Calu3 (cell line): ENCODE measurements around the gene ARMH1. TPM values are rescaled to one million over a fixed set of nuclear protein-coding genes. Genes with fewer than 3 reads are reported as not detected.

Source experiments
- BruUV-seq: library from RNA; stranded (reverse); fragments of 400-500 nt; replicated peaks from 2 replicates; lab custom pipeline; 2021; lab: Mats Ljungman, UMichigan
- CTCF ChIA-PET: fragments of 300-600 bp; sonication (Branson Sonifier 250); formaldehyde crosslinking; loops from one replicate; lab custom pipeline; 2022; ENCODE audit warnings: antibody characterized with exemption; lab: Charles Lee
- DNase-seq: peaks from one replicate; pipeline ENCODE4 v3.0.0; 2022
- H3K27ac Mint-ChIP-seq: one replicate; pipeline ENCODE4 v1.8.0; 2022; ENCODE audit warnings: mixed read lengths; ENCODE audit not compliant: unreplicated experiment
- H3K27me3 Mint-ChIP-seq: one replicate; pipeline ENCODE4 v1.8.0; 2022; ENCODE audit warnings: mixed read lengths; ENCODE audit not compliant: unreplicated experiment
- H3K36me3 Mint-ChIP-seq: one replicate; pipeline ENCODE4 v1.8.0; 2022; ENCODE audit warnings: mild to moderate bottlenecking, moderate library complexity, mixed read lengths; ENCODE audit not compliant: insufficient read depth, unreplicated experiment
- H3K4me1 Mint-ChIP-seq: one replicate; pipeline ENCODE4 v1.8.0; 2022; ENCODE audit warnings: mild to moderate bottlenecking, low read depth, mixed read lengths; ENCODE audit not compliant: unreplicated experiment
- H3K4me3 Mint-ChIP-seq: one replicate; pipeline ENCODE4 v1.8.0; 2022; ENCODE audit warnings: mild to moderate bottlenecking, low read depth, moderate library complexity, mixed read lengths; ENCODE audit not compliant: unreplicated experiment
- H3K9me3 Mint-ChIP-seq: one replicate; pipeline ENCODE4 v1.8.0; 2022; ENCODE audit warnings: low read depth, mixed read lengths; ENCODE audit not compliant: unreplicated experiment
- CTCF ChIP-seq: fragments of 200-600 bp; IDR thresholded peaks from one replicate; pipeline ENCODE4 v1.8.0; 2022; ENCODE audit warnings: antibody characterized with exemption; ENCODE audit not compliant: unreplicated experiment
- intact Hi-C: fragments of 100-400 bp; cut with micrococcal nuclease; formaldehyde crosslinking; loops from one replicate; pipeline ENCODE4 v1.10.0; 2022; ENCODE audit not compliant: unreplicated experiment
- total RNA-seq: library from RNA; stranded (reverse); gene quantifications from 2 replicates; pipeline ENCODE4 v1.2.3, GENCODE V29; 2022

Gene ARMH1
- total RNA-seq, 1 experiment from 2014 or later: 5.8 TPM

- no TSS peak for BruUV-seq
- Mint-ChIP-seq H3K9me3 (no peaks in the 10 kb centered on the region), H3K27me3 (no peaks in the 10 kb centered on the region), H3K27ac (no peak overlapping the region), H3K4me3 (no peak overlapping the region), H3K4me1 (peaks cover 16% of the 10 kb centered on the region), H3K36me3 (peaks cover 5% of the 10 kb centered on the region)
- no peak for DNase-seq
- intact Hi-C loops: no loop called here
- no peak for TF ChIP-seq CTCF
- CTCF ChIA-PET: no interaction called here
These were observed 10.0 kb downstream of the ARMH1 start for GRCh38 chr1:44684525-44684924.

DNA sequence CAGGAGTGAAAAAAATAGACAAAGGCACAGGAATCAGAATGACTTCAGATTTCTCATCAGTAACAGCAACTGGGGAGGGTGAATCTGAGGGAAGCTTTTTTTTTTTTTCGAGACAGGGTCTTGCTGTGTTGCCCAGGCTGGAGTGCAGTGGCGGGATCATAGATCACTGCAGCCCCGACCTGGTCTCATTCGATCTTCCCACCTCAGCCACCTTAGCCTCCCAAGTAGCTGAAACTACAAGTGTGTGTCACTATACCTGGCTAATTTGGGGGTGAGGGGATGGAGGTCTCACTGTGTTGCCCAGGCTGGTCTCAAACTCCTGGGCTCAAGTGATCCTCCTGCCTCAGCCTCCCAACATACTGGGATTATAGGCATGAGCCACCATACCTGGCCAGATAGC is 10.7 kb downstream of the ARMH1 start:
- no peak overlapping the region for H3K4me3 Mint-ChIP-seq
- peaks cover 5% of the 10 kb centered on the region for H3K36me3 Mint-ChIP-seq
- DNase-seq: no peak
- no peak for TF ChIP-seq CTCF
- no peak overlapping the region for H3K27ac Mint-ChIP-seq
- no peaks in the 10 kb centered on the region for H3K27me3 Mint-ChIP-seq
- H3K4me1 Mint-ChIP-seq: peaks cover 16% of the 10 kb centered on the region
- H3K9me3 Mint-ChIP-seq: no peaks in the 10 kb centered on the region
- no TSS peak for BruUV-seq
- CTCF ChIA-PET: no interaction called here
- intact Hi-C loops: no loop called here

- no peak overlapping the region for H3K4me3 Mint-ChIP-seq
- H3K36me3 Mint-ChIP-seq: peaks cover 5% of the 10 kb centered on the region
- CTCF ChIA-PET: no interaction called here
- H3K27ac Mint-ChIP-seq: no peak overlapping the region
- H3K4me1 Mint-ChIP-seq: peaks cover 17% of the 10 kb centered on the region
- no TSS peak for BruUV-seq
- no peaks in the 10 kb centered on the region for H3K9me3 Mint-ChIP-seq
- no peak for TF ChIP-seq CTCF
- intact Hi-C loops: no loop called here
- no peak for DNase-seq
- no peaks in the 10 kb centered on the region for H3K27me3 Mint-ChIP-seq
These were observed 11.4 kb downstream of the ARMH1 start for GRCh38 chr1:44685881-44686280.

- Mint-ChIP-seq H3K9me3 (no peaks in the 10 kb centered on the region), H3K27ac (no peak overlapping the region), H3K4me3 (no peak overlapping the region), H3K27me3 (no peaks in the 10 kb centered on the region), H3K36me3 (no peaks in the 10 kb centered on the region), H3K4me1 (peaks cover 10% of the 10 kb centered on the region)
- CTCF ChIA-PET: no interaction called here
- intact Hi-C loops: no loop called here
- BruUV-seq: no TSS peak
- DNase-seq: no peak
- TF ChIP-seq CTCF: no peak
These were observed 14.4 kb downstream of the ARMH1 start for GRCh38 chr1:44688760-44689446.
